Endometrial microvascular endothelial cells (primary cell): ENCODE measurements around the gene KCTD11. TPM values are rescaled to one million over a fixed set of nuclear protein-coding genes. Genes with fewer than 3 reads are reported as not detected.
"Not testable (repeated sequence)": the region's sequence is repeated elsewhere in the genome, so short reads cannot be mapped to it uniquely, and the experiment has no call there.

Experiments used
- in situ Hi-C: cut with HindIII; loops from 2 replicates; pipeline ENCODE4 v1.10.0; 2017; ENCODE audit warnings: low sequenced_read_pairs, low pct_unique_long_range_greater_than_20kb; ENCODE audit errors: inconsistent ontology term
- total RNA-seq: library from RNA; depleted of rRNA; stranded (reverse); fragments of >200 nt; gene quantifications from one replicate; pipeline ENCODE4 v1.2.3, GENCODE V29; 2015; ENCODE audit errors: inconsistent ontology term

Gene KCTD11
- total RNA-seq, 1 donor from 2014 or later, result 7.8 TPM

GRCh38 chr17:7318121-7318860, 33.7 kb upstream of the KCTD11 start:
- in situ Hi-C loops, result no loop called here

- in situ Hi-C loops, result no loop called here
Measured at GRCh38 chr17:7321466-7321865, 30.5 kb upstream of the KCTD11 start.

- in situ Hi-C loops, result no loop called here
Measured at GRCh38 chr17:7322520-7323194, 29.3 kb upstream of the KCTD11 start.

GRCh38 chr17:7323731-7324437, 28.1 kb upstream of the KCTD11 start:
- in situ Hi-C loops, result no loop called here

- in situ Hi-C loops, result no loop called here
Measured at GRCh38 chr17:7324438-7324779, 27.6 kb upstream of the KCTD11 start.

- in situ Hi-C loops, result no loop called here
Measured at GRCh38 chr17:7325031-7325528, 26.9 kb upstream of the KCTD11 start.

- in situ Hi-C loops, result no loop called here
Measured at GRCh38 chr17:7326186-7326585, 25.8 kb upstream of the KCTD11 start.

GRCh38 chr17:7327056-7327455, 24.9 kb upstream of the KCTD11 start:
- in situ Hi-C loops, result no loop called here

- in situ Hi-C loops, result no loop called here
Measured at GRCh38 chr17:7327501-7327900, 24.5 kb upstream of the KCTD11 start.

- in situ Hi-C loops, result no loop called here
Measured at GRCh38 chr17:7328009-7328408, 24.0 kb upstream of the KCTD11 start.

- in situ Hi-C loops, result no loop called here
Measured at GRCh38 chr17:7328840-7329373, 23.1 kb upstream of the KCTD11 start, which contains the start of gene NEURL4. TSS of gene NEURL4 (minus strand) at chr17:7329335. CDS start at chr17:7329312, 23 bp downstream.

GRCh38 chr17:7329374-7329996, 22.5 kb upstream of the KCTD11 start:
- in situ Hi-C loops, result no loop called here

- in situ Hi-C loops, result no loop called here
Measured at GRCh38 chr17:7329997-7330637, 21.8 kb upstream of the KCTD11 start.

GRCh38 chr17:7330638-7331015, 21.3 kb upstream of the KCTD11 start:
- in situ Hi-C loops, result no loop called here

- in situ Hi-C loops, result no loop called here
Measured at GRCh38 chr17:7332111-7332510, 19.9 kb upstream of the KCTD11 start.

- in situ Hi-C loops, result not testable (repeated sequence)
Measured at GRCh38 chr17:7332600-7333069, 19.3 kb upstream of the KCTD11 start.

- in situ Hi-C loops, result no loop called here
Measured at GRCh38 chr17:7334938-7335538, 16.9 kb upstream of the KCTD11 start.

- in situ Hi-C loops, result not testable (repeated sequence)
Measured at GRCh38 chr17:7335765-7336164, 16.2 kb upstream of the KCTD11 start.
